ENCODE results near the gene LDAH. TPM values are rescaled to one million over a fixed set of nuclear protein-coding genes. Genes with fewer than 3 reads are reported as not detected.

LDAH gene
- total and polyA plus RNA-seq, 2 donors (not counting 3 experiments of a cell fraction or from before 2014, with no cell fraction given): 12.3 to 24.0 TPM

- no peak overlapping the region for H3K9ac ChIP-seq (replicated peaks; ENCODE audit: extremely low read depth, insufficient read depth, low read length)
- intact Hi-C loops (cut with micrococcal nuclease) (loop anchor here (5.0 kb wide), 2 partner anchors 80 to 650 kb away; no protein-coding TSS in a partner anchor), dilution Hi-C loops (cut with MboI; ENCODE audit: extremely low pct_ligation_motif_present, low sequenced_read_pairs) (no loop called here)
- no peak overlapping the region for H3K27ac ChIP-seq (ENCODE audit: insufficient read depth, low read depth, low read length)
- H3K9me1 ChIP-seq (replicated peaks; ENCODE audit: control insufficient read depth, extremely low read depth, insufficient read depth, low read length): no peaks in the 10 kb centered on the region
- peak overlapping the region; percentile 78 for H2AFZ ChIP-seq (ENCODE audit: low read depth, low read length)
- peaks cover 16% of the 10 kb centered on the region for H3K4me1 ChIP-seq (ENCODE audit: control insufficient read depth, extremely low read depth, insufficient read depth, low read length)
- peak overlapping the region; percentile 53 for H3K4me2 ChIP-seq (ENCODE audit: insufficient read depth, low read length)
- H3K27me3 ChIP-seq (ENCODE audit: control insufficient read depth in 2 of 2, insufficient read depth in 2 of 2, low read length in 2 of 2): peaks cover 52 to 73% of the 10 kb centered on the region in 2 experiments
- H3K4me3 ChIP-seq (replicated peaks in 1 of 3; ENCODE audit: insufficient read depth in 1 of 3, low read depth in 1 of 3, low read length in 3 of 3): peak overlapping the region in 2 of 3 experiments; percentile 23 to 46
- H4K20me1 ChIP-seq (replicated peaks; ENCODE audit: control insufficient read depth, extremely low read depth, insufficient read depth, low read length): no peaks in the 10 kb centered on the region
- DNase-seq (ENCODE audit: low read depth, low spot score) (no peak), FAIRE-seq (no peak)
- H3K36me3 ChIP-seq (ENCODE audit: control insufficient read depth in 2 of 2, extremely low read depth in 1 of 2, insufficient read depth in 2 of 2, low read length in 2 of 2): peaks cover 0 to 2% of the 10 kb centered on the region in 2 experiments
- H3K79me2 ChIP-seq (ENCODE audit: control insufficient read depth, insufficient read depth, low read length): no peaks in the 10 kb centered on the region
- BruUV-seq (replicated peaks): no TSS peak
- ChIA-PET CTCF (interaction anchor here (0.5 to 3.5 kb wide), 6 partner anchors 9 to 270 kb away, joined by 3 to 29 read pairs (median 4); no protein-coding TSS in a partner anchor), POLR2A (no interaction called here)
- TF ChIP-seq JUN (IDR thresholded peaks at IDR 0.05; ENCODE audit: borderline replicate concordance, insufficient read depth, insufficient read length, low read depth) (no peak), EZH2 (IDR thresholded peaks at IDR 0.05; ENCODE audit: borderline replicate concordance, low read depth, low read length, severe bottlenecking) (no peak), FOS (IDR thresholded peaks at IDR 0.05; ENCODE audit: borderline replicate concordance, insufficient read depth, low read length) (no peak), CTCF (IDR thresholded peaks at IDR 0.05; ENCODE audit: extremely low read depth in 1 of 2, insufficient read depth in 1 of 2, low read depth in 1 of 2, low read length in 2 of 2) (no peak), MYC (IDR thresholded peaks at IDR 0.05; ENCODE audit: low read depth, low read length) (no peak), GATA2 (IDR thresholded peaks at IDR 0.05; ENCODE audit: insufficient read depth, insufficient read length, low read depth, low read length) (no peak), POLR2A (IDR thresholded peaks at IDR 0.05; ENCODE audit: low read depth, low read length) (no peak), MAX (IDR thresholded peaks at IDR 0.05; ENCODE audit: insufficient read depth, insufficient read length) (no peak), POLR2AphosphoS5 (IDR thresholded peaks at IDR 0.05; ENCODE audit: insufficient read depth, low read depth, low read length) (no peak)
- H3K9me3 ChIP-seq (replicated peaks; ENCODE audit: control insufficient read depth, insufficient read depth, low read length): no peaks in the 10 kb centered on the region
These were observed 155.1 kb downstream of the LDAH start for GRCh38 chr2:20667531-20668401.

Measured in endothelial cell of umbilical vein (primary cell).